Measurements from ENCODE around the gene OSBPL5.

The OSBPL5 gene, protein sequence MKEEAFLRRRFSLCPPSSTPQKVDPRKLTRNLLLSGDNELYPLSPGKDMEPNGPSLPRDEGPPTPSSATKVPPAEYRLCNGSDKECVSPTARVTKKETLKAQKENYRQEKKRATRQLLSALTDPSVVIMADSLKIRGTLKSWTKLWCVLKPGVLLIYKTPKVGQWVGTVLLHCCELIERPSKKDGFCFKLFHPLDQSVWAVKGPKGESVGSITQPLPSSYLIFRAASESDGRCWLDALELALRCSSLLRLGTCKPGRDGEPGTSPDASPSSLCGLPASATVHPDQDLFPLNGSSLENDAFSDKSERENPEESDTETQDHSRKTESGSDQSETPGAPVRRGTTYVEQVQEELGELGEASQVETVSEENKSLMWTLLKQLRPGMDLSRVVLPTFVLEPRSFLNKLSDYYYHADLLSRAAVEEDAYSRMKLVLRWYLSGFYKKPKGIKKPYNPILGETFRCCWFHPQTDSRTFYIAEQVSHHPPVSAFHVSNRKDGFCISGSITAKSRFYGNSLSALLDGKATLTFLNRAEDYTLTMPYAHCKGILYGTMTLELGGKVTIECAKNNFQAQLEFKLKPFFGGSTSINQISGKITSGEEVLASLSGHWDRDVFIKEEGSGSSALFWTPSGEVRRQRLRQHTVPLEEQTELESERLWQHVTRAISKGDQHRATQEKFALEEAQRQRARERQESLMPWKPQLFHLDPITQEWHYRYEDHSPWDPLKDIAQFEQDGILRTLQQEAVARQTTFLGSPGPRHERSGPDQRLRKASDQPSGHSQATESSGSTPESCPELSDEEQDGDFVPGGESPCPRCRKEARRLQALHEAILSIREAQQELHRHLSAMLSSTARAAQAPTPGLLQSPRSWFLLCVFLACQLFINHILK

DNA sequence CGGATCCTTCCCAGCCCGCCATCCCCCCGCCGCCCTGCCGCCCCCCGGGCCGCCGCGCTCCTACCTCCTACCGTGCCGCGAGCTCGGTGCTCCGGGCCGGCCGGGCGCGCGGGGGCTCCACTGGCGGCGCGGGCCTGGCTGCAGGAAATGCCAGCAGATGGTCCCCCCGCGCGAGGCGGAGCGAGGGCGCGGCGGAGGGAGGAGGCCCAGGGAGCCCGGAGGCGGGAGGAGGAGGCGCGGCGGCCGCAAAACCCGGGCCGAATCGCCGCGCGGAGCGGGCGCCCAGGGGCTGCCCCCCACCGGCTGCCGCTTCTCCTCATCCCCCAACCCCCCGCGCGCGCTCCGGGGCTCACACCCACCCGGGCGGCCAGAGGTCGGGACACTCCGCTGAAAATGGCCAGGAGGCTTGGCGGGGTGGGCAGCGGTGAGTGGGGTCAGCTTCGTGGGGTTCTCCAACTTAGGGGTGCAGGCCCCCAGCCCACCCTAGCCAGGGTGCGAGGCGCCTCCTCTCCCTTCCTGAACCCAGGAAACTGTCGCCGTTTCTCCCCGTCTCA is at the start of gene OSBPL5:
OSBPL5 (minus strand) TSS at position 159 of the 554 bp plus-strand sequence. CDS start 36,162 bp downstream, outside the sequence.
- peak; percentile 88 for DNase-seq (ENCODE audit: low read depth, low spot score)

DNA sequence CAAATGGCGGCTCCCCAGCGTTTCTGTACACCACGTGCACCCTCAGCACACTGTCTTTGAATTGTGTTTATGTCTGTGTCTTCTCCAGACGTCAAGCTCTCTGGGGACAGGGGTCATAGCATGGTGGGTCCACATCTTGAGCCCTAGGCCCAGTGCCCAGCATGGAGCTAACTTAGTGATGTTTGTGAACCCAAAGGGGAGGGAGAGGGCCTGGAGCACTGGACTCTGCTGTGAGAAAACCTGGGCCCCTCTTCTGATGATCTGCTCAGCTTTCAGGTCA is 49.2 kb upstream of the OSBPL5 start:
- no peak for DNase-seq (ENCODE audit: low read depth, low spot score)

DNA sequence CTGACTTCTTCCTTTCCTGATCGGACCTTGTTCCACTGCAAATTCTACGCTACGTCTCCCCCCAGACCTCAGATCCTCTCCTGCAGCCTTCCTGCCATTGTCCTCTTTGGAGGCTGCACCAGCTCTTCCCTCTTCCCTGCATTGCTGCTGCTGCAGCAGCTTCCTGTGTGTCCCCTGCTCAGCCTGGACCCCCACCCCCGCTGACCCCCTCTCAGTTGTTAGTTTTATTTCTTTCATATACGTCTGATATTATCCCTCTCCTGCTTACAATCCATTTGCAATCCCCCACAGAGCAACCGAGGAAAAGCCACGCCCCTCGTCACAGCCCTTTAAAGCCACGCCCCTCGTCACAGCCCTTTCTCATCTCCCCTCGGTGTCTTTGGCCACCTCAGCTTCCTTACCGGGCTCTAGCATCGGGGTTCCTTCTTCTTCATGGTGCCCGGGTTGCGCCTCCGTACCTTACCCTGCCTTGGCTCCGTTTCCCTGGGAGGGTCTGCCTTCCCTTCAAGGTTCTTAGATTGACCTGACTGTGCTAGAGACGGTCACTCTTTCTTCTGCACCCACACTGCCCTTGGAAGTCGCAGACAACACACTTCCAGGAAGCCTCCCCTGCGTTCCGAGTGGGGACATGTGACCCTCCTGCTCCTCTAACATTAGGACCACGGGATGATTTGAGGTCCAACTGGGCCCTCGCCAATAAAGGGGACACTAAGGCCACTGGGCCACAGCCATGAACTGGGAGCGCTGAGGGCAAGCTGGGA is 48.7 kb upstream of the OSBPL5 start:
- no peak for DNase-seq (ENCODE audit: low read depth, low spot score)

DNA sequence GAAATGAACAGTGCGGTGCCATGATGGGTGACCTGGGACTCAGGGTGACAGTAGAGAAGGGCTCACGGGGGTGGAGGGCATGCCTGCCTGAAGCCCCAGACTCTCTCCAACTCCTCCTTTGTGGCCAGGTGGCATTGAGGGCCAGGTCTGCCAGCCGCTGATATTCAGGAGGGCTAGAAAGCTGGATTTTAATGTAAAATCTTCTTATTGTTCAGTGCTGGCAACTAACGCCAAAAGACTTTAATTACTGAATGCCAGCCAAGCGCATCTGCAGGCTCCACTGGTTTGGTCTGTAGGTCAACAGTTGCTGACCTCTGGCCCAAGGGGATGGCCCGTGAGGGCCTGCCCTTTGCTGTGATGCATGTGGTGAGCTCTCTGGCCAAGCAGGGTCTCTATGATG is 43.2 kb upstream of the OSBPL5 start:
- no peak for DNase-seq (ENCODE audit: low read depth, low spot score)

DNA sequence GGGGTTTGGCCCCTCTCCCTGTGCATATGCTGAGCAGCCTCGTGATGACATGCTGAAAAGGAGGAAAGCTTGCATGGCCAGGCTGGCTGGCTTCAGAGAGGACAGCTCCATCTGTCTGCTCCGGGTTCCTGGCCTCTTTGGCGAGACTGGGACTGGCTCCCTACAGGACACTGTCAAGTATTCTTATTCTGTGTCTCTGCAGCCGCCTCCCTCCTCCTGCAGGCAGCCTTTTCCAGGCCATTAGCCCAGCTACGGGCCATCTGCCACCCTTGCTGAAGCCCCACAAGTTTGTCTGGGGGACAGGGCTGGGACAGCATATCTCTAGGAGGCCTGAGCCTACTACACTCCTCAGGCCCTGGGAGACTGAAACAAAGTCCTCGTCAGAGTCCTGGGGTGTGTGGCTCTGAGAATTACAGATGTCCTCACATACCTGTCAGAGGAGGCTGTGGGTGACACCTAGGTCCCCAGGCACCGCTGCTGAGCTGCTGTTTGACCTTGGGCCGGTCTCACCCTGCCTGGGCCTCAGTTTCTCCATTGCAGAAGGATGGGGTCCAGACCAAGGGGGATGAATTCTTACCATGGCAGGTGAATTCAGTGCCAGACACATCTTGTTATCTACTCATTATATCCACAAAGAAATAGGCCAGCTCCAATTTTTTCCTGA is 42.5 kb upstream of the OSBPL5 start:
- DNase-seq (ENCODE audit: low read depth, low spot score): no peak

DNA sequence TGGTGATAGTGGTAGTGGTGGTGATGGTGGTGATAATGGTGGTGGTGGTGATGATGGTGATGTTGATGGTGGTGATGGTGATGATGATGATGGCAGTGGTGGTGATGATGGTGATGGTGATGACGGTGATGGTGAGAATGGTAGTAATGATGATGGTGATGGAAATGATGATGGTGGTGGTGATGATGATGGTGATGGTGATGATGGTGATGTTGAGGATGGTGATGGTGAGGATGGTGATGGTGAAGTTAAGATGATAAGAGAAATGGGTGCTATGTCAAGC is 41.8 kb upstream of the OSBPL5 start:
- DNase-seq (ENCODE audit: low read depth, low spot score): no peak

DNA sequence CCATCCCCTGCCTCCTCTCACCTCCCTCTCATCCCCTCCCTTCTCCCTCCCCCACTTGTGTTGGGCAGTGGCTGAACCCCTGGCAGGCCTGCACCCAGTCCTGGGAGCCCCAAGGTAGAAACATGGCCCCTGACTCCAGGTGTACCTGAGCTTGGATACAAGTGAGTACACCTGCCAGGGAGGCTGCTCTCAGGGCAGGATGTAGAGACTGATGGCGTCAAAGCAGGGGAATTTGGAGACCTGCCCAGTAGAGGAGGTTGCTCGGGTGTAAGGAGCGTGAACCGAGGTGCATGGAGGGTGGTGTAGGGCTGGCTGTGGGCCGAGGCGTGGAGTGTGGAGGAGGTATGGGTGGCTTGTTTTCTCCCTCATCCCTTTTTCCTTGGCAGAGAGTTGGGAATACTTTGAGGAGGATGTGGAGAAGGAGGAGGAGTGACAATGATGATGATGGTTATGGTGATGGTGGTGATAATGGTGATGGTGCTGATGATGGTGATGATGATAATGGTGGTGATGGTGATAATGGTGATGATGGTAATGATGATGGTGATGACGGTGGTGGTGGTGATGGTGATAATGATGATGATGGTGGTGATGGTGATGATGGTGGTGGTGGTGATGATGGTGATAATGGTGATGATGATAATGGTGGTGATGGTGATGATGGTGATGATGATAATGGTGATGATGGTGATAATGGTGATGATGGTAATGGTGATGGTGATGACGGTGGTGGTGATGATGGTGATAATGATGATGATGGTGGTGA is 41.2 kb upstream of the OSBPL5 start:
- no peak for DNase-seq (ENCODE audit: low read depth, low spot score)

DNA sequence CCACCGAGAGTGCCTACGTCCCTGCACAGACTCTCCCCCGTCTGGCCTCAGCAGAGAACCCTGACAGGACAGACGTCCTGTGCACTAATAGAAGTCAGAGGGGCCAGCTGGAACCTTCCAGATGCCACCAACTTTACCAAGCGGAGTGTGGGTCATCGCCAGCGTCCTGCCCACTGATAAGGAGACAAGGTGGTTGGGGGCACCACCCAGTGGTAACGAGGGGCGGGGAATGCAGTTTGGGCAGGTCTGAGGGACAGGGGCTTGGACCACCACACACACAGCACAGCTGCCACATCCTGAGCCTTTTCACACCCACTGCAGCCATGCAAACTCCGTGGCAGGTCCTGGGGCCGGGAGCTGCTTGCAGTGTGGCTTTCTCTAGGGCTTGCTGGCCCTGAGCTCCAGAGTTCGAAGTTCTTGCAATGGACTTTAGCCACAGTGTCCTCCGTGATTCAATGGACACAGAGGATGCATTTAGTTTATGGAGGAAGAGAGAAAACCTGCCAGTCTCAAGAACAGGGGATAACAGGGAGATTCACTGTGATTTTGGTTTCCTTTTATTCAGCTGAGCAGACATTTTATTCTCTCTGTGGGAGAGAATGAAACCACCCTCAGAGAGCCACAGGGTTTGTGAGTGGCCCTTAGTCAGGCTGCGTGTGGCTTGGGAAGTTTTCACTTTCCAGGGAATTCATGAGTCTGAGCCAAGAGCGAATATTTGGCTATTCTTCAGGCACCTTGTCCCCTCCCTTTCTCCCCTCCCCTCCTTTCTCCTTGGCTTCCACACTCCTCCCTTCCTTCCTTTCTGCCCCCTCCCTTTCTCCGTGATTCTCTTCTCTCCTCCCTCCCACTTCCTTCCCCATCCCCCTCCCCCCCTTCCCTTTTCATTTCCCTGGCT is 40.4 kb upstream of the OSBPL5 start:
- peak; percentile 70 for DNase-seq (ENCODE audit: low read depth, low spot score)

DNA sequence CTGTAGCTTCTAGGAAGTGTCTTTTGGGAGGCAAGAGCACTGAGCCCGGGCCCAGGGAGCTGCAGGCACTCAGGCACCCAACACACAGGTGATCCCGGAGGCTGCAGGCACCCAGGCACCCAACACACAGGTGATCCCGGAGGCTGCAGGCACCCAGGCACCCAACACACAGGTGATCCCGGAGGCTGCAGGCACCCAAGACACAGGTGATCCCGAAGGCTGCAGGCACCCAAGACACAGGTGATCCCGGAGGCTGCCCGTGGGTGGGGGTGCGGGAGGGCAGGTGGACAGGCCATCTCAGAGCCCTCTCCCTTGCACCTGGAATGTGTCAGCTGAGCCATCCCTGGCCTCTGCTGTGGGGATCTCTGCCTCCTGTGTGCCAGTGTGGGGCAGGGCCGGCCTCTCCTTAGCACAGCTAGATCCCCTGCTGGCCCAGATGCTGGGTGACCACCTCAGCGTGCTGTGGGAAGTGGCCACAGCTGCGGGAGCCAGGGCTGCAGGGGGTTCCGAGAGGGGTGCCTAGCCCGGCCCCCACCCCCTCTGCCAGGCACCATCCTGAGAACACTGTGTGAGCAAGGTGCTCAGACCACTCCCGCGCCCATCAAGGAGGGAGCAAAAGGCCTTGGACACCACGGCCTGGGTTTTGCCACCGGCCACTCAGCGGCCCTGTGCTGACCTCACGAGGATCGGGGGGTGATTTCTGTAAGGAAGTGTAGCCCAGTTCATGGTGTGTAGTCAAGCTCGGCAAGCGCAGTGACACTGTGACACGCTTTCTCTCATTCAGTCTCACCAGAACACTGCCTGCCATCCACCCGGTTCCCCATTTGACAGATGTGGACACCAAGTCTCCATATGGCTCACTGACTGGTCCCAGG is 39.3 kb upstream of the OSBPL5 start:
- no peak for DNase-seq (ENCODE audit: low read depth, low spot score)

DNA sequence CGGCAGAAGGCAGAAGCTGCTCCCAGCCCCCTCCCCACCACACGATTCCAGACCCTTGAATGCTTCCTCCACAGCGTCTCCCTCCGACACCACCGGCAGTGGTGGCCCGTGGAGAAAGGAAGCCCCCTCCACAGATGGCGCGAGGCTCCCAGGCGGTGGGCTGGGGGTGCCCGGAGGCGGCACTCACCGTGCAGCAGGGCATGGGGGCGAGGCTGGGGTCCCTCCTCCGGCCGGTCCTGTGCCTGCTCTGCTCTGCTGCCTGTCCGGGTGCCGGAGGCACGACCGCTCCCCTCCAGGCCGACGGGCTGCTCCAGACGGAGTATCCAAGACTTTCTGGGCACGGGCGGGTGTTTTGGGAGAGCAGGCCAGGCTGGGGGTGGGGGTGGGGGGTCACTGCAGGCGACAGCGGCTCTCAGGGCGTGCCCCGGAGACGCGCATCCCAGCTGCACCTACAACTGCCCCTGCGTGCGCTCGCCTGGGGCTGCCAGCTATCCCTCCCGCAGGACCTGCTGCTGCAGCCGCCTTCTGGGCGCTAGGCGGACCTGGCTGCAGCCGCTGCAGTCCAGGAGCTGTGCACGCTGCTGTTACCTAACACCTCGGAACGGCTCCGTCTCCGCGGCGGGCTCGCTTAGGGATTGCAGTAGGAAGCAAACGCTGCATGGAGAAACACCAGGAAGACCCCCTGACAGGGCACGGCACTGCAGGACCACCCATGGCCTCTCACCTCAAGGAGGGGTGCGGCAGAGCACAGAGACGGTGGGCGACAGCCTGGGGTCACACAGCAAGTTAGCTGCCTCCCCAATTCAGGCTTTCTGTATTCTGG is 38.3 kb upstream of the OSBPL5 start:
- peak; percentile 56 for DNase-seq (ENCODE audit: low read depth, low spot score)

DNA sequence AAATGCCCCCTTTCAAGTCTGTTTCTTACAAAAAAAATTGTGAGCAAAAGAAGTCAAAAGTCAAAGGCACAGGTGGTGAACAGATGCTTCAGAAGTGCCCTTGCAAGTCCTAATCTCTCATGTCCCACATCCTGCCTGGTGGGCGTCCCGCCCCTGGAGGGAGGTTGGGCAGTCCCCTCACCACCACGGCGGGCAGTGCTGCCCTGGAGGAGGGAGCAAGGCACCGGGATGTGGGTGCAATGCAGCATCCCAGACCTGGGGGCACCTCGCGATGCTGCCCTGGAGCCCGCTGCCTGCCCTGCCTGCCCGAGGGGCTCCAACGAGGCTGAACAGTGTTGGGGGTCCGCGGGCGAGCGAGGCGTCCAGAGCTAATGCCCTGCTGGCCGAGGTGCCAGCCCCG is 37.6 kb upstream of the OSBPL5 start:
- no peak for DNase-seq (ENCODE audit: low read depth, low spot score)

DNA sequence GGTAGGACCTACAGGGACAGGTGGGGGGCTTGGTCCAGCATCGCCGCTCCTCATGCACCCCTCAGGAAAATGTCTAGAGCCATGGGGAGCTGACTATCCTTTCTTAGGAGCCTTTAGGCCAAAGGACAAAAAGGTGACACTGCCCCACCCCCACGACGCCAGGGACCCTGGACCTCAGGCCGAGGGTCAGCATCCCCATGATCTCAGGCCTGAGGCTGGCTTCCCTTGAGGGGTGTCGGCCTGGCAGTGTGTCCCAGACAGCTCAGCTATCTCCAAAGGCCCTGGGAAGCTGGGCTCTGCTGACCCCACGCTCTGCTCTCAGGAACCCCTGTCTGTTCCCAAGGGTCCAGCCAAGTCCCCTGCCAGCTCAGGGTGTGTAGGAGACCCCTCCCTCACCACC is 37.2 kb upstream of the OSBPL5 start:
- no peak for DNase-seq (ENCODE audit: low read depth, low spot score)

DNA sequence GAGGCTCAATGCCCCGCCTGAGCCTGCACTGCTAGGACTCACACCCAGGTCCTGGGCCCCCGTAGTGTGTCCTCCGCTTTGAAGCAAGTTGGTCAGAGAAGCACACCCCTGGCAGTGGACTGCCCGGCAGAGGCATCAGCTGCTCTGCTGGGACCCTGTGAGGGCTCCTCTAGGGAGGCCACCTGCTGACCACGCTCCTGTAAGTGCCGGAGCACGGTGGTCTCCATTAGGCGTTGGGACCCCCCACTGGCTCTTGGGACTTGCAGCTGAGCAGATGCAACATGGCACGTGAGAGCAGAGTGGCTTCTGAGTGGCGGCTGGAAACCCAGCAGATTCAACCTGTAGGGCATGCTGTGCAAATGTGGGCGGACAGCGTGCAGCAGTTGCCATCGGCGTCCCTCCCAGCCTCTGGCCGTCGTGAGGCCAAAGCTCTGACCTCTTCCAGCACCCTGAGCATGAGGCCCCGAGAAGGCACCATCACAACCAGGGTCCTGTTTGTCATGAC is 36.6 kb upstream of the OSBPL5 start:
- DNase-seq (ENCODE audit: low read depth, low spot score): no peak

DNA sequence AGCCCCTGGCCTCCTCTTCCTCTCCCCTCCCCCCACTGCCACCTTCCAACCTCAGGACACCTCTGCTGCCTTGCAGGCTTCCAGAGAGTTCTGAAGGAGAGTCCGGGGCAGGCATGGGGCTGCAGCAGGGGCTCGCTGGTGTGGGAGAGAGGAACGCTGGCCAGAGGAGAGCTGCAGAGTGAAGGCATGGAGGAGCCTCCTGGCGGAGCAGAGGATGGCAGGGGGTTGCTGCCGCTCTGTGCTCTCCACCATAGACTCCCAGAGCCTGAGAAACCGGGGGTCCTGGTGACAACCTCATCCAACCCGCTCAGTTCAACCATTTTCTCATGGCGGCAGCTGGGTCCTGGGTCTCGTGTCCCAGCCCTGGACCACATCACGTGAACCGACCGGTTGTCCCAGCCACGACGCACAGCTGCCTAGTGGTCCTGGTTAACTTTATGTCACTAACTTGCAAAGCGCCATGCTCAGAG is 36.0 kb upstream of the OSBPL5 start:
- no peak for DNase-seq (ENCODE audit: low read depth, low spot score)

DNA sequence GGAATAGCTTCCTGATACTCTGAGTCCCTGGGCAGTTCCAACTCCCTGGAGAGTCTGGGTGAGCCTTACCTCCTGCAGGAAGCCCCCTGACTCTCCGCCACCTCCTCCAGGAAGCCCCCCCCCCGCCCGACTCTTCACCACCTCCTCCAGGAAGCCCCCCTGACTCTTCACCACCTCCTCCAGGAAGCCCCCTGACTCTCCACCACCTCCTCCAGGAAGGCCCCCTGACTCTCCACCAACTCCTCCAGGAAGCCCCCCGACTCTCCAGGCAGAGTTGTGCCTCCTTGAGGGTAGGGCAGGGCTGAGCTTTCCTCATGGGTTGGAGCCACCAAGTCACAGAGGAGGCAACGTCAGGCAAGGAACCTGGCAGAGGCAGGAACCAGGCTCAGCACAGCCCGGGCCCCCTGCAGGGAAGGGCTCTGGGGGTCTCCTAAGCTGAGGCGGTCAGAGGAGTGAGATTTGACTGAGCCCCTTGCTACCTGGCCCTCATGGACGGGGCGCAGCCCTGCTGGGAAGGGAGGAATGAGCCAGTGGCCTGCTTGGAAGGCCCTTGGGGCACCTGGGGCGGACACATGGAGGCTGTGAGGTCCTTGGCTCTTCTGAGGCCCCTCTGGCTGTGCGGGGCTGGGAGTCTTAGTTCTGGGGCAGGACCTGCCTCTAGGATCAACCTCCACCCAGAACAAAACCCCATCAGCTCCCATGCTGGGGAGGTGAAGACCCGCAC is 35.4 kb upstream of the OSBPL5 start:
- no peak for DNase-seq (ENCODE audit: low read depth, low spot score)

DNA sequence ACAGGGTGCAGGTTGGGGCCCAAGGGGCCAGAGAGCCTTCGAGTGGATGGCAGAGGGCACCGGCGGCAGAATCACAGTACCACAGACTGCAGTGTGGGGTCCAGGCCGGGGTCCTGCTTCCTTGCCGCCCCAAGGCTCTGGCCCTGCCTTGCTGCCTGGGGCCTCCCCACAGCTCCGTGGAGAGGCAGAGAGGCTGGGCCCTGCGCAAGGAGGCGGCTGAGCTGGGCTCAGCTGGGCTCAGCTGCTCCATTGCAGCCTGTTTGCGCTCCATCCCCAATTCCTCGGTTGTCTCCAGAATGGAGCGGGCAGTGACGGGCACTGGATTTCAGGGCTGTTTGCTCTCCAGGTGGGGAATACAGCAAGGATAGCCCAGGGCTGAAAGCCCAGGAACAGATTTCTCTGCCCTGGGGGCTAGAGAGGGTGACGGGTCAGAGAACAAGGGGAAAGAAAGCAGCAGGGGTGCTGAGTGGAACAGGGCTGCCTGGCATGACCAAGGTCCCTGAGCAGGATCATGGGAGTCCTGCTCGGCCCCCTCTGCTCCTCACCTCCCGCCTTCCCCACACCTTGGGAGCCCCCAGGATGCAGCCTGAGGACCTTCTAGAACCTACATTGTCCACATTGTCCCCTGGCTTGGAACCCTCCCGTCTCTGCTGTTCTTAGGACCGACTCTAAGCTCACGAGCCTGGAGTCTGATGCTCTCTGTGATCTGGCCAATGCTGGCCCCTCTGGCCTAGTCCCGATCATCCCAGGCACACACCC is 34.6 kb upstream of the OSBPL5 start:
- no peak for DNase-seq (ENCODE audit: low read depth, low spot score)

Measured in astrocyte of the hippocampus (primary cell).